Body of pancreas (tissue), 4 donors: ENCODE results near the gene IL1F10.

Experiments used
- CTCF ChIP-seq, 7 experiments: fragments of 450-650 bp in 4 of 7; fragments of 200-600 bp in 3 of 7; sonication (generic) in 3 of 7; IDR thresholded peaks; one replicate each; pipeline ENCODE4 v1.5.1; 2016 to 2019; ENCODE audit warnings: antibody characterized with exemption in 7 of 7
- POLR2A ChIP-seq, 3 donors: fragments of 450-650 bp; IDR thresholded peaks; one replicate each; pipeline ENCODE4 v1.6.1; 2016; ENCODE audit warnings: antibody characterized with exemption in 3 of 3, mild to moderate bottlenecking in 2 of 3

- TF ChIP-seq CTCF (IDR thresholded peaks at IDR 0.05) (no peak), POLR2A (IDR thresholded peaks at IDR 0.05) (no peak)
Observed at GRCh38 chr2:113092864-113093612, 25.3 kb downstream of the IL1F10 start.
